HepG2 (cell line): ENCODE measurements around the gene PRKAG1. TPM values are rescaled to one million over a fixed set of nuclear protein-coding genes. Genes with fewer than 3 reads are reported as not detected.

Experiments
- ATAC-seq: fragments of 200-7000 bp; cut with Tn5 transposase; 3 replicates; pipeline ENCODE4 v1.9.1; 2020; ENCODE audit warnings: mild to moderate bottlenecking, moderate library complexity
- BruUV-seq: library from RNA; stranded (reverse); fragments of 400-500 nt; replicated peaks from 2 replicates; lab custom pipeline; 2021; lab: Mats Ljungman, UMichigan
- CTCF ChIA-PET: fragments of 300-600 bp; formaldehyde crosslinking; extraction: SDS; loops from one replicate; lab custom pipeline; 2021; ENCODE audit warnings: low total read pairs, inconsistent platforms, low intra/inter-chr PET ratio; lab: Yijun Ruan, JAX
- POLR2A ChIA-PET: fragments of 350-600 bp; sonication (Branson Sonifier 250); formaldehyde crosslinking; loops from one replicate; lab custom pipeline; 2020; ENCODE audit warnings: antibody characterized with exemption, inconsistent platforms; lab: Yijun Ruan, JAX
- DNase-seq: peaks from one replicate; pipeline ENCODE4 v3.0.0-alpha.2; 2015; ENCODE audit warnings: low spot score
- FAIRE-seq: peaks from 3 replicates; lab custom pipeline; 2011; peaks lifted over from hg19 to GRCh38; lab: Jason Lieb, UNC
- H2AFZ ChIP-seq: one replicate; pipeline ENCODE4 v1.6.1; 2011; ENCODE audit warnings: low read length, inconsistent platforms
- H3K27ac ChIP-seq: fragments of 300-600 bp; 3 replicates; pipeline ENCODE4 v1.8.0; 2011; ENCODE audit warnings: mixed run types, mild to moderate bottlenecking, mixed read lengths, low read length, inconsistent platforms; ENCODE audit not compliant: insufficient read depth; ENCODE audit errors: extremely low read length
- H3K27me3 ChIP-seq, 2 experiments: fragments of 200-600 bp in 1 of 2; 2 replicates in 1 of 2; 3 replicates in 1 of 2; pipeline versions ENCODE4 v1.6.0 to v1.8.0; 2011; ENCODE audit warnings: low read length in 2 of 2, mild to moderate bottlenecking in 2 of 2, moderate library complexity in 2 of 2, inconsistent platforms in 1 of 2; ENCODE audit not compliant: insufficient read depth in 2 of 2, control insufficient read depth in 1 of 2
- H3K36me3 ChIP-seq, 2 experiments: fragments of 200-600 bp in 1 of 2; replicated peaks in 1 of 2; 2 replicates in 1 of 2; 3 replicates in 1 of 2; pipeline versions ENCODE4 v1.5.1 to v1.8.0; 2011; ENCODE audit warnings: low read length in 2 of 2, inconsistent platforms in 1 of 2; ENCODE audit not compliant: insufficient read depth in 2 of 2, control insufficient read depth in 1 of 2
- H3K4me1 ChIP-seq: 2 replicates; pipeline ENCODE4 v1.5.1; 2012; ENCODE audit warnings: low read length, inconsistent platforms; ENCODE audit not compliant: insufficient read depth
- H3K4me2 ChIP-seq: 2 replicates; pipeline ENCODE4 v1.6.0; 2011; ENCODE audit warnings: low read depth, low read length, inconsistent platforms
- H3K4me3 ChIP-seq, 3 experiments: fragments of 200-600 bp in 1 of 3; sonication (generic), shearing (Covaris generic) in 1 of 3; replicated peaks in 1 of 3; 2 replicates each; pipeline ENCODE4 v1.5.1; 2011 to 2016; ENCODE audit warnings: low read length in 3 of 3, inconsistent platforms in 2 of 3, low read depth in 2 of 3, mild to moderate bottlenecking in 2 of 3, control low read depth in 1 of 3, mixed read lengths in 1 of 3; ENCODE audit not compliant: insufficient read depth in 1 of 3
- H3K79me2 ChIP-seq: one replicate; pipeline ENCODE4 v1.6.1; 2011; ENCODE audit warnings: low read length, inconsistent platforms; ENCODE audit not compliant: insufficient read depth
- H3K9ac ChIP-seq: 2 replicates; pipeline ENCODE4 v1.6.0; 2011; ENCODE audit warnings: mild to moderate bottlenecking, low read depth, low read length, inconsistent platforms; ENCODE audit not compliant: insufficient read depth
- H3K9me3 ChIP-seq: 2 replicates; pipeline ENCODE4 v1.5.1; 2012; ENCODE audit warnings: mild to moderate bottlenecking, low read length
- H4K20me1 ChIP-seq: 2 replicates; pipeline ENCODE4 v1.6.0; 2011; ENCODE audit warnings: inconsistent platforms, mild to moderate bottlenecking, low read length, moderate library complexity; ENCODE audit not compliant: insufficient read depth
- BHLHE40 ChIP-seq: IDR thresholded peaks from 2 replicates; pipeline ENCODE4 v1.6.1; 2011; ENCODE audit warnings: low read length, improper control_type of control experiment
- EHMT2 ChIP-seq: fragments of 200-600 bp; sonication (generic); IDR thresholded peaks from 2 replicates; pipeline ENCODE4 v1.7.0; 2017; ENCODE audit warnings: antibody characterized with exemption, low read depth, low read length, borderline replicate concordance
- EZH2 ChIP-seq: conservative IDR thresholded peaks from 2 replicates; pipeline ENCODE4 v1.6.1; 2012; ENCODE audit warnings: mild to moderate bottlenecking, low read depth, low read length, moderate library complexity
- JARID2 ChIP-seq: sonication (generic); formaldehyde crosslinking; IDR thresholded peaks from 2 replicates; pipeline ENCODE4 v1.8.1; 2023; ENCODE audit warnings: missing genetic modification reagents, inconsistent platforms; ENCODE audit not compliant: insufficient replicate concordance
- LCORL ChIP-seq, 2 experiments: fragments of 450-650 bp in 1 of 2; sonication (generic) in 1 of 2; formaldehyde crosslinking in 1 of 2; IDR thresholded peaks; 2 replicates each; pipeline versions ENCODE4 v1.5.0 to v1.6.1; 2017 to 2020; ENCODE audit warnings: antibody characterized with exemption in 1 of 2, missing genetic modification reagents in 1 of 2
- PCBP1 ChIP-seq: fragments of 200-400 bp; formaldehyde crosslinking; IDR thresholded peaks from 2 replicates; pipeline ENCODE4 v1.6.1; 2017; ENCODE audit warnings: mild to moderate bottlenecking, low read depth, low read length, borderline replicate concordance
- RAD51 ChIP-seq: fragments of 450-650 bp; IDR thresholded peaks from 2 replicates; pipeline ENCODE4 v1.6.1; 2016; ENCODE audit warnings: borderline replicate concordance
- SMAD3 ChIP-seq: sonication (generic); formaldehyde crosslinking; IDR thresholded peaks from 2 replicates; pipeline ENCODE4 v1.4.0; 2020; ENCODE audit warnings: missing genetic modification reagents
- THYN1 ChIP-seq: sonication (generic); formaldehyde crosslinking; IDR thresholded peaks from 2 replicates; pipeline ENCODE4 v1.8.1; 2023; ENCODE audit warnings: low read depth, mild to moderate bottlenecking, moderate library complexity, missing genetic modification reagents, borderline replicate concordance
- ZNF235 ChIP-seq: sonication (generic); formaldehyde crosslinking; IDR thresholded peaks from 2 replicates; pipeline ENCODE4 v1.8.1; 2023; ENCODE audit warnings: mild to moderate bottlenecking, missing genetic modification reagents, borderline replicate concordance
- ZNF3 ChIP-seq: IDR thresholded peaks from 2 replicates; pipeline ENCODE4 v1.7.0; 2017; ENCODE audit warnings: inconsistent platforms
- ZNF530 ChIP-seq: sonication (generic); formaldehyde crosslinking; IDR thresholded peaks from 2 replicates; pipeline ENCODE4 v1.5.0; 2020; ENCODE audit warnings: low read depth, mild to moderate bottlenecking, missing genetic modification reagents
- ZSCAN12 ChIP-seq: sonication (generic); formaldehyde crosslinking; IDR thresholded peaks from 2 replicates; pipeline ENCODE4 v1.9.0; 2021; ENCODE audit warnings: mild to moderate bottlenecking, missing genetic modification reagents
- WGBS: methylation state at CpG from one replicate; pipeline ENCODE4 v1.1.6; 2017; ENCODE audit warnings: low lambda C conversion rate; 5-methylcytosine and 5-hydroxymethylcytosine counted together
- in situ Hi-C: cut with HindIII; loops from 2 replicates; pipeline ENCODE4 v1.10.0; 2017; ENCODE audit warnings: low pct_unique_long_range_greater_than_20kb; ENCODE audit not compliant: extremely low pct_ligation_motif_present
- intact Hi-C: fragments of 100-400 bp; cut with micrococcal nuclease; formaldehyde crosslinking; loops from one replicate; pipeline ENCODE4 v1.10.0; 2022; ENCODE audit not compliant: unreplicated experiment
- polyA plus RNA-seq, 8 experiments: library from polyadenylated mRNA; depleted of rRNA in 3 of 8; stranded (reverse) in 7 of 8; unstranded in 1 of 8; fragments of >200 nt; fragmentation: Illumina TruSeq in 4 of 8; extraction: Trizol in 4 of 8; gene quantifications; 2 replicates each; pipeline versions ENCODE4 v1.2.1 to v1.2.3, GENCODE V29; 2011 to 2016; ENCODE audit warnings: low read depth in 4 of 8, missing spikeins in 1 of 8, mixed read lengths in 1 of 8; ENCODE audit not compliant: insufficient read depth in 1 of 8
- total RNA-seq, 5 experiments: library from RNA; depleted of rRNA; stranded (reverse); fragments of >200 nt; fragmentation: Illumina TruSeq; extraction: Trizol; gene quantifications; 2 replicates each; pipeline ENCODE4 v1.2.3, GENCODE V29; 2016; ENCODE audit warnings: low read depth in 1 of 5
- TF ChIP-seq, protein P1 (sequence below): sonication (generic); formaldehyde crosslinking; IDR thresholded peaks from 2 replicates; pipeline ENCODE4 v1.4.0; 2020; ENCODE audit warnings: missing genetic modification reagents, mild to moderate bottlenecking, borderline replicate concordance
- TF ChIP-seq, protein P2 (sequence below): sonication (generic); formaldehyde crosslinking; IDR thresholded peaks from 2 replicates; pipeline ENCODE4 v1.8.0; 2022; ENCODE audit warnings: missing genetic modification reagents, mild to moderate bottlenecking, inconsistent platforms, borderline replicate concordance
- TF ChIP-seq, protein P3 (sequence below): sonication (generic); formaldehyde crosslinking; IDR thresholded peaks from 2 replicates; pipeline ENCODE4 v1.5.0; 2020; ENCODE audit warnings: missing genetic modification reagents, mild to moderate bottlenecking, borderline replicate concordance
- TF ChIP-seq, protein P4 (sequence below): IDR thresholded peaks from 2 replicates; pipeline ENCODE4 v1.6.1; 2016; ENCODE audit warnings: mild to moderate bottlenecking

The PRKAG1 gene
- total and polyA plus RNA-seq, 2 of the 13 experiments (the other 11 are each of a cell fraction or from before 2014, with no cell fraction given) = 26.1 to 32.8 TPM

DNA sequence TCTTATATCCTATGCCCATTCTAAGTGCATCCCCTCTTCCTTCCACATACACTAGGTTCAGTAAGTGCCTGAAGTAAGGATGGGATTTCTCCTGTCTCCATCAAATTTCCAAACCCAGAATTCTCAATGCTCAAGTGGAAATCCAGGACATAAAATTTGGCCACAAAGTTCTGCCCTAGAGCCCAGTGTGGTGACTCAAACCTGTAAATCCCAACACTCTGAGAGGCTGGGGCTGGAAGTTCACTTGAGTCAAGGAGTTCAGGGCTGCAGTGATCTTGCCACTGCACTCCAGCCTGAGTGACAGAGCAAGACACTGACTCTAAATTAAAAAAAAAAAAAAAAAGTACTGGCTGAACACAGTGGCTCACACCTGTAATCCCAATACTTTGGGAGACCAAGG lies 56.8 kb downstream of the PRKAG1 start (continued):
- no peak for TF ChIP-seq ZNF3 (CRISPR knock-in tag)
- no peak for TF ChIP-seq JARID2 (CRISPR knock-in tag)
- TF ChIP-seq EZH2 = no peak
- no peak for TF ChIP-seq RAD51

DNA sequence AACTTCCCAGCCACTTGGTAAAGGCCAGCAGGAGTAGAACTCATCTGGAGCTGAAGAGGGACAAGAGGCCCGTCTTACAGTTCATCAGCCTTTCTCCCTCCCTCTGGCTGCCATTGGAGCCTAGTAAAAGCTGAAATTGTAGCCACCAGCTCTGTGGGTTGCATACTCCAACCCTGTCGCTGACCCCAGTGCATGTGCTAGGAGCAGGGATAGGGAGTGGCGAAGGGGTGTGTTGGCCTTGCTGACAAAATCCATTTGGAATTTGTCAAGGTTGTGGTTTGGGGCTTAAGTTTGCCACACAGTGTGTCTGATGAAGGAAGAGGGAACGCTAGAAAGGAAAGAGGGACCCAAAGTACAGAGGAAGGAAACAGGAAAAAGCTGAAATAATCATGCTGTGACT lies 57.2 kb downstream of the PRKAG1 start:
- in situ Hi-C loops = no loop called here
- H3K27me3 ChIP-seq = peaks cover 0 to 20% of the 10 kb centered on the region in 2 experiments; a peak in 3 of 5 replicates
- peaks cover 16% of the 10 kb centered on the region for H3K4me1 ChIP-seq
- H3K27ac ChIP-seq = no peak overlapping the region
- no peak overlapping the region for H3K9ac ChIP-seq
- no peak overlapping the region for H2AFZ ChIP-seq
- WGBS = 9% methylated on average over 4 of the region's 4 CpGs
- no peaks in the 10 kb centered on the region for H3K9me3 ChIP-seq
- no peak overlapping the region for H3K4me2 ChIP-seq
- DNase-seq (no peak), FAIRE-seq (no peak), ATAC-seq (no peak)
- peaks cover 5% of the 10 kb centered on the region for H3K79me2 ChIP-seq
- ChIA-PET CTCF (no interaction called here), POLR2A (no interaction called here)
- H3K4me3 ChIP-seq = no peak overlapping the region
- intact Hi-C loops = no loop called here
- no TSS peak for BruUV-seq
- no peaks in the 10 kb centered on the region for H4K20me1 ChIP-seq
- no peaks in the 10 kb centered on the region for H3K36me3 ChIP-seq
- no peak for TF ChIP-seq THYN1 (CRISPR knock-in tag)
- TF ChIP-seq, protein P1, sequence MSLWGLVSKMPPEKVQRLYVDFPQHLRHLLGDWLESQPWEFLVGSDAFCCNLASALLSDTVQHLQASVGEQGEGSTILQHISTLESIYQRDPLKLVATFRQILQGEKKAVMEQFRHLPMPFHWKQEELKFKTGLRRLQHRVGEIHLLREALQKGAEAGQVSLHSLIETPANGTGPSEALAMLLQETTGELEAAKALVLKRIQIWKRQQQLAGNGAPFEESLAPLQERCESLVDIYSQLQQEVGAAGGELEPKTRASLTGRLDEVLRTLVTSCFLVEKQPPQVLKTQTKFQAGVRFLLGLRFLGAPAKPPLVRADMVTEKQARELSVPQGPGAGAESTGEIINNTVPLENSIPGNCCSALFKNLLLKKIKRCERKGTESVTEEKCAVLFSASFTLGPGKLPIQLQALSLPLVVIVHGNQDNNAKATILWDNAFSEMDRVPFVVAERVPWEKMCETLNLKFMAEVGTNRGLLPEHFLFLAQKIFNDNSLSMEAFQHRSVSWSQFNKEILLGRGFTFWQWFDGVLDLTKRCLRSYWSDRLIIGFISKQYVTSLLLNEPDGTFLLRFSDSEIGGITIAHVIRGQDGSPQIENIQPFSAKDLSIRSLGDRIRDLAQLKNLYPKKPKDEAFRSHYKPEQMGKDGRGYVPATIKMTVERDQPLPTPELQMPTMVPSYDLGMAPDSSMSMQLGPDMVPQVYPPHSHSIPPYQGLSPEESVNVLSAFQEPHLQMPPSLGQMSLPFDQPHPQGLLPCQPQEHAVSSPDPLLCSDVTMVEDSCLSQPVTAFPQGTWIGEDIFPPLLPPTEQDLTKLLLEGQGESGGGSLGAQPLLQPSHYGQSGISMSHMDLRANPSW (CRISPR knock-in tag) = no peak
- no peak for TF ChIP-seq SMAD3
- no peak for TF ChIP-seq LCORL (IDR thresholded peaks at IDR 0.05)
- no peak for TF ChIP-seq LCORL (CRISPR knock-in tag; IDR thresholded peaks at IDR 0.05)
- no peak for TF ChIP-seq BHLHE40
- no peak for TF ChIP-seq ZNF530 (CRISPR knock-in tag)
- TF ChIP-seq ZSCAN12 = no peak
- TF ChIP-seq PCBP1 = no peak
- TF ChIP-seq, protein P2, sequence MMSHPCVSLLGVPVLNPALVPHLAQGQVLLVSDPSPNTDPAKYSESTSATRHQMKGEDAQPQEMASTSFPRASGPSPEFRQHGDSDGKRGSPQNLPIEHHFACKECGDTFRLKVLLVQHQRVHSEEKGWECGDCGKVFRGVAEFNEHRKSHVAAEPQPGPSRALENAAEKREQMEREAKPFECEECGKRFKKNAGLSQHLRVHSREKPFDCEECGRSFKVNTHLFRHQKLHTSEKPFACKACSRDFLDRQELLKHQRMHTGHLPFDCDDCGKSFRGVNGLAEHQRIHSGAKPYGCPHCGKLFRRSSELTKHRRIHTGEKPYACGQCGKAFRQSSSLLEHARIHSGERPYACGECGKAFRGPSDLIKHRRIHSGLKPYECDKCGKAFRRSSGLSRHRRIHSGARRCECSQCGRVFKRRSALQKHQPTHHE = no peak
- TF ChIP-seq EHMT2 = no peak
- no peak for TF ChIP-seq ZNF235 (CRISPR knock-in tag)
- TF ChIP-seq, protein P3, sequence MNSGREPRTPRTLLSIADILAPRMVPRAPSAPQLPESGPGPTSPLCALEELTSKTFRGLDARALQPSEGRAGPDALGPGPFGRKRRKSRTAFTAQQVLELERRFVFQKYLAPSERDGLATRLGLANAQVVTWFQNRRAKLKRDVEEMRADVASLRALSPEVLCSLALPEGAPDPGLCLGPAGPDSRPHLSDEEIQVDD = no peak
- TF ChIP-seq, protein P4, sequence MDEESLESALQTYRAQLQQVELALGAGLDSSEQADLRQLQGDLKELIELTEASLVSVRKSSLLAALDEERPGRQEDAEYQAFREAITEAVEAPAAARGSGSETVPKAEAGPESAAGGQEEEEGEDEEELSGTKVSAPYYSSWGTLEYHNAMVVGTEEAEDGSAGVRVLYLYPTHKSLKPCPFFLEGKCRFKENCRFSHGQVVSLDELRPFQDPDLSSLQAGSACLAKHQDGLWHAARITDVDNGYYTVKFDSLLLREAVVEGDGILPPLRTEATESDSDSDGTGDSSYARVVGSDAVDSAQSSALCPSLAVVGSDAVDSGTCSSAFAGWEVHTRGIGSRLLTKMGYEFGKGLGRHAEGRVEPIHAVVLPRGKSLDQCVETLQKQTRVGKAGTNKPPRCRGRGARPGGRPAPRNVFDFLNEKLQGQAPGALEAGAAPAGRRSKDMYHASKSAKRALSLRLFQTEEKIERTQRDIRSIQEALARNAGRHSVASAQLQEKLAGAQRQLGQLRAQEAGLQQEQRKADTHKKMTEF (CRISPR knock-in tag) = no peak
